ENCODE data around the gene UNC50.
"Not testable (repeated sequence)": the region's sequence is repeated elsewhere in the genome, so short reads cannot be mapped to it uniquely, and the experiment has no call there.

The UNC50 gene

DNA sequence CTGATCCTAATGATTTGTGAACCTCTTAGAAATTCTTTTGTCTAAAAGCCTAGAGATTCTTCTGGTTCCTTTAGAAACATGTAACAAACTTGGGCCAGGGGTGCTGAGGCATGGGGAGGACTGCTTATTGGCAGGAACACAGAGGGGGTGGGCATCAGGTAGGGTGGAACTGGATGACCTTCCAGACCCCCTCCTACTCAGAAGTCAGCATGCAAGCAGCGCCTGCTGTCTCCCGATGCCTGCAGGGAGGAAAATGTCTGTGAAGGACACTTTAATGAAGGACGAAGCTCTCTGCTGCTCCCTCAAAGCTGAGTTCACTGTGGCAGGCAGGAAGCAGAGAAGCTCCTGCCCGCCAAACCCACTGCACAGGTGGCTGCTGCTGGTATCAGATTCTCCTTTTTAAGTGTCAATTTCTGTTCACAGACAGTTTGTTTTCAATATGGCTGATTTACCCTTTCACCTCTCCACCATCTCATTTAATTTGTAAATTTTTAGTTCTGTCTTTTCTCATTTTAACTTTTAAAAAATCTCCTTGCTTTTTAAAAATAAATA lies 19.4 kb upstream of the UNC50 start:
- no peak for DNase-seq (ENCODE audit: low read depth, low spot score)
- H3K4me3 ChIP-seq (ENCODE audit: low read depth, low read length) = no peak overlapping the region
- TF ChIP-seq, protein P1, sequence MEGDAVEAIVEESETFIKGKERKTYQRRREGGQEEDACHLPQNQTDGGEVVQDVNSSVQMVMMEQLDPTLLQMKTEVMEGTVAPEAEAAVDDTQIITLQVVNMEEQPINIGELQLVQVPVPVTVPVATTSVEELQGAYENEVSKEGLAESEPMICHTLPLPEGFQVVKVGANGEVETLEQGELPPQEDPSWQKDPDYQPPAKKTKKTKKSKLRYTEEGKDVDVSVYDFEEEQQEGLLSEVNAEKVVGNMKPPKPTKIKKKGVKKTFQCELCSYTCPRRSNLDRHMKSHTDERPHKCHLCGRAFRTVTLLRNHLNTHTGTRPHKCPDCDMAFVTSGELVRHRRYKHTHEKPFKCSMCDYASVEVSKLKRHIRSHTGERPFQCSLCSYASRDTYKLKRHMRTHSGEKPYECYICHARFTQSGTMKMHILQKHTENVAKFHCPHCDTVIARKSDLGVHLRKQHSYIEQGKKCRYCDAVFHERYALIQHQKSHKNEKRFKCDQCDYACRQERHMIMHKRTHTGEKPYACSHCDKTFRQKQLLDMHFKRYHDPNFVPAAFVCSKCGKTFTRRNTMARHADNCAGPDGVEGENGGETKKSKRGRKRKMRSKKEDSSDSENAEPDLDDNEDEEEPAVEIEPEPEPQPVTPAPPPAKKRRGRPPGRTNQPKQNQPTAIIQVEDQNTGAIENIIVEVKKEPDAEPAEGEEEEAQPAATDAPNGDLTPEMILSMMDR (IDR thresholded peaks at IDR 0.05; ENCODE audit: low read depth, low read length) = no peak
- in situ Hi-C loops (cut with HindIII; ENCODE audit: low sequenced_read_pairs) = no loop called here

GRCh38 chr2:98589489-98589888 lies 18.9 kb upstream of the UNC50 start:
- H3K4me3 ChIP-seq (ENCODE audit: low read depth, low read length) = no peak overlapping the region
- TF ChIP-seq, protein P1 (IDR thresholded peaks at IDR 0.05; ENCODE audit: low read depth, low read length) = no peak
- in situ Hi-C loops (cut with HindIII; ENCODE audit: low sequenced_read_pairs) = no loop called here
- no peak for DNase-seq (ENCODE audit: low read depth, low spot score)

- in situ Hi-C loops (cut with HindIII; ENCODE audit: low sequenced_read_pairs) = no loop called here
- TF ChIP-seq, protein P1 (IDR thresholded peaks at IDR 0.05; ENCODE audit: low read depth, low read length) = no peak
- no peak for DNase-seq (ENCODE audit: low read depth, low spot score)
- H3K4me3 ChIP-seq (ENCODE audit: low read depth, low read length) = no peak overlapping the region
Observed at GRCh38 chr2:98592565-98592964, 15.8 kb upstream of the UNC50 start.

DNA sequence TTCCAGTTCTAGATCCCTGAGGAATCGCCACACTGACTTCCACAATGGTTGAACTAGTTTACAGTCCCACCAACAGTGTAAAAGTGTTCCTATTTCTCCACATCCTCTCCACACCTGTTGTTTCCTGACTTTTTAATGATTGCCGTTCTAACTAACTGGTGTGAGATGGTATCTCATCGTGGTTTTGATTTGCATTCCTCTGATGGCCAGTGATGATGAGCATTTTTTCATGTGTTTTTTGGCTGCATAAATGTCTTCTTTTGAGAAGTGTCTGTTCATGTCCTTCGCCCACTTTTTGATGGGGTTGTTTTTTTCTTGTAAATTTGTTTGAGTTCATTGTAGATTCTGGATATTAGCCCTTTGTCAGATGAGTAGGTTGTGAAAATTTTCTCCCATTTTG lies 13.7 kb upstream of the UNC50 start:
- DNase-seq (ENCODE audit: low read depth, low spot score); in situ Hi-C loops (cut with HindIII; ENCODE audit: low sequenced_read_pairs); H3K4me3 ChIP-seq (ENCODE audit: low read depth, low read length): not testable (repeated sequence)

- peak; percentile 25 for DNase-seq (ENCODE audit: low read depth, low spot score)
- in situ Hi-C loops (cut with HindIII; ENCODE audit: low sequenced_read_pairs) = no loop called here
- no peak overlapping the region for H3K4me3 ChIP-seq (ENCODE audit: low read depth, low read length)
- TF ChIP-seq, protein P1 (IDR thresholded peaks at IDR 0.05; ENCODE audit: low read depth, low read length) = no peak
Observed at GRCh38 chr2:98598781-98599428, 9.5 kb upstream of the UNC50 start.

DNA sequence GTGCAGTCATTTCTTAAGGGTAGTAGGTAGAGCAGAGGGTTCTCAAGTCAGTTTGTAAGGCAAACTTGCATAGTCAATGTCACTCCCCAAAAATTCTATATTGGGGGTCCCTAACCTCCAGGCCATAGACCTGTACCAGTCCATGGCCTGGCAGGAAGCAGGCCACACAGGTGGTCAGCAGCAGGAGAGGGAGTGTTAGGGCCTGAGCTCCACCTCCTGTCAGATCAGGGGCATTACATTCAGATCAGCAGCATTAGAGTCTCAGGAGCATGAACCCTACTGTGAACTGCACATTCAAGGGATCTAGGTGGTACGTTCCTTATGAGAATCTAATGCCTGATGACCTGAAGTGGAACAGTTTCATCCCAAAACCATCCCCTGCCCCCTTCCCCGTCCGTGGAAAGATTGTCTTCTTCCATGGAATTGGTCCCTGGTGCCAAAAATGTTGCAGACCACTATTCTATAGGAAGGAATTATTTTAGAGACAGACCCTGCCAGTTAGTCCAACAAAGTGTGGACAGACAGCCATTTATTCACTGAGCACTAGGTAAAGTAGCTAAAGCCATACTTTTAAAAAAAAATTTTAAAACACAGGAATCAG lies 6.8 kb upstream of the UNC50 start:
- TF ChIP-seq, protein P1 (IDR thresholded peaks at IDR 0.05; ENCODE audit: low read depth, low read length) = peak; percentile 72
- H3K4me3 ChIP-seq (ENCODE audit: low read depth, low read length) = no peak overlapping the region
- peak; percentile 46 for DNase-seq (ENCODE audit: low read depth, low spot score)
- in situ Hi-C loops (cut with HindIII; ENCODE audit: low sequenced_read_pairs) = no loop called here

- TF ChIP-seq, protein P1 (IDR thresholded peaks at IDR 0.05; ENCODE audit: low read depth, low read length) = no peak
- no peak for DNase-seq (ENCODE audit: low read depth, low spot score)
- no peak overlapping the region for H3K4me3 ChIP-seq (ENCODE audit: low read depth, low read length)
- in situ Hi-C loops (cut with HindIII; ENCODE audit: low sequenced_read_pairs) = no loop called here
Observed at GRCh38 chr2:98604547-98604946, 3.8 kb upstream of the UNC50 start.

All from astrocyte of the spinal cord (primary cell).